ENCODE results near the gene TBX1. TPM values are rescaled to one million over a fixed set of nuclear protein-coding genes. Genes with fewer than 3 reads are reported as not detected.

Gene TBX1
- total RNA-seq, 1 experiment from 2014 or later, result 12.8 TPM

GRCh38 chr22:19742160-19743066 lies 18.2 kb upstream of the TBX1 start (continued):
- TF ChIP-seq ARID4B (CRISPR knock-in tag; IDR thresholded peaks at IDR 0.05; ENCODE audit: borderline replicate concordance) (no peak), JAZF1 (CRISPR knock-in tag; IDR thresholded peaks at IDR 0.05) (no peak), MXD4 (CRISPR knock-in tag; IDR thresholded peaks at IDR 0.05; ENCODE audit: borderline replicate concordance) (no peak), NFATC4 (CRISPR knock-in tag; IDR thresholded peaks at IDR 0.05) (no peak), ZNF263 (CRISPR knock-in tag; IDR thresholded peaks at IDR 0.05; ENCODE audit: low read depth) (no peak), ZBTB43 (CRISPR knock-in tag; IDR thresholded peaks at IDR 0.05) (no peak), ATF2 (CRISPR knock-in tag; IDR thresholded peaks at IDR 0.05; ENCODE audit: borderline replicate concordance, low read depth) (no peak), TEAD1 (CRISPR knock-in tag; IDR thresholded peaks at IDR 0.05) (no peak), ZNF219 (CRISPR knock-in tag; IDR thresholded peaks at IDR 0.05; ENCODE audit: borderline replicate concordance) (no peak), ZNF138 (CRISPR knock-in tag; conservative IDR thresholded peaks at IDR 0.05) (no peak), CTCF (IDR thresholded peaks at IDR 0.05) (no peak)

- DNase-seq (ENCODE audit: low spot score), result no peak
- no peak overlapping the region for H3K4me3 Mint-ChIP-seq
- no peak for ATAC-seq
- no peaks in the 10 kb centered on the region for H3K9me3 Mint-ChIP-seq
- 0 out of 2 replicates have a peak, but pooled peaks cover 2% of the 10 kb centered on the region for H3K4me1 Mint-ChIP-seq
- no peak for TF ChIP-seq NR2C2 (CRISPR knock-in tag; IDR thresholded peaks at IDR 0.05)
- ChIA-PET POLR2A (no interaction called here), CTCF (interaction anchor here (1.3 to 4.4 kb wide), 3 partner anchors 12 to 64 kb away, joined by 4 to 42 read pairs (median 28); no protein-coding TSS in a partner anchor)
- H3K27ac Mint-ChIP-seq, result no peak overlapping the region
- H3K27me3 Mint-ChIP-seq (ENCODE audit: low read depth), result no peaks in the 10 kb centered on the region
- no peaks in the 10 kb centered on the region for H3K36me3 Mint-ChIP-seq
These were observed 17.5 kb upstream of the TBX1 start for GRCh38 chr22:19743081-19743480.

- 0 out of 2 replicates have a peak, but pooled peaks cover 2% of the 10 kb centered on the region for H3K4me1 Mint-ChIP-seq
- H3K27me3 Mint-ChIP-seq (ENCODE audit: low read depth), result no peaks in the 10 kb centered on the region
- no peak overlapping the region for H3K4me3 Mint-ChIP-seq
- POLR2A ChIA-PET, result no interaction called here
- ATAC-seq (no peak), DNase-seq (ENCODE audit: low spot score) (no peak)
- no peak overlapping the region for H3K27ac Mint-ChIP-seq
- CTCF ChIA-PET, result interaction anchor here (1.3 to 4.4 kb wide), 2 partner anchors 13 to 64 kb away, joined by 4 to 42 read pairs; no protein-coding TSS in a partner anchor
- H3K36me3 Mint-ChIP-seq, result no peaks in the 10 kb centered on the region
- H3K9me3 Mint-ChIP-seq, result no peaks in the 10 kb centered on the region
- no peak for TF ChIP-seq E2F5 (CRISPR knock-in tag; IDR thresholded peaks at IDR 0.05)
- no peak for TF ChIP-seq AR (CRISPR knock-in tag; IDR thresholded peaks at IDR 0.05)
- no peak for TF ChIP-seq ZBTB43 (CRISPR knock-in tag; IDR thresholded peaks at IDR 0.05)
- no peak for TF ChIP-seq FOXP1 (CRISPR knock-in tag; IDR thresholded peaks at IDR 0.05; ENCODE audit: borderline replicate concordance)
These were observed 16.9 kb upstream of the TBX1 start for GRCh38 chr22:19743651-19744050.

Data from WTC11 (cell line).